PC-3 (cell line): ENCODE measurements around the gene NEUROD6.

Experiments used
- CTCF ChIP-seq: fragments of 300-600 bp; sonication (generic); conservative IDR thresholded peaks from 2 replicates; pipeline ENCODE4 v1.5.1; 2017; ENCODE audit warnings: antibody characterized with exemption, low read depth, mild to moderate bottlenecking, low read length
- EZH2 ChIP-seq: fragments of 300-600 bp; sonication (generic); IDR thresholded peaks from one replicate; pipeline ENCODE4 v1.6.1; 2017; ENCODE audit warnings: antibody characterized with exemption, mild to moderate bottlenecking, low read length; ENCODE audit not compliant: unreplicated experiment
- EZH2phosphoT487 ChIP-seq: fragments of 300-600 bp; sonication (generic); IDR thresholded peaks from 2 replicates; pipeline ENCODE4 v1.6.1; 2018; ENCODE audit warnings: mild to moderate bottlenecking, antibody characterized with exemption, low read length, borderline replicate concordance

- TF ChIP-seq EZH2phosphoT487 (no peak), CTCF (no peak), EZH2 (no peak)
Observed at GRCh38 chr7:31316876-31317275, 23.6 kb downstream of the NEUROD6 start.
